Heart right ventricle (tissue), 16 donors: ENCODE measurements around the gene MS4A3. TPM values are rescaled to one million over a fixed set of nuclear protein-coding genes. Genes with fewer than 3 reads are reported as not detected.
"Not testable (repeated sequence)": the region's sequence is repeated elsewhere in the genome, so short reads cannot be mapped to it uniquely, and the experiment has no call there.

Experiments used
- ATAC-seq, 8 donors: fragments of 200-7000 bp; cut with Tn5 transposase; one replicate each; pipeline ENCODE4 v1.9.1; 2020; ENCODE audit warnings: mild to moderate bottlenecking in 8 of 8, moderate library complexity in 8 of 8, moderate number of reproducible peaks in 1 of 8
- DNase-seq, 2 donors: peaks; one replicate each; pipeline ENCODE4 v3.0.0-alpha.2; 2020
- H3K27ac ChIP-seq, 10 donors: fragments of 200-600 bp; sonication (generic) in 2 of 10; one replicate each; pipeline versions ENCODE4 v1.5.0 to v1.8.0; 2020 to 2022; ENCODE audit warnings: mild to moderate bottlenecking in 3 of 10
- H3K27me3 ChIP-seq, 7 donors: fragments of 200-600 bp; one replicate each; pipeline ENCODE4 v1.8.0; 2021 to 2022; ENCODE audit warnings: mild to moderate bottlenecking in 2 of 7
- H3K36me3 ChIP-seq, 9 donors: fragments of 200-600 bp; sonication (generic) in 1 of 9; one replicate each; pipeline versions ENCODE4 v1.5.0 to v1.8.0; 2020 to 2022; ENCODE audit warnings: mild to moderate bottlenecking in 2 of 9
- H3K4me1 ChIP-seq, 9 donors: fragments of 200-600 bp; sonication (generic) in 1 of 9; one replicate each; pipeline versions ENCODE4 v1.5.0 to v1.8.0; 2020 to 2022; ENCODE audit warnings: mild to moderate bottlenecking in 4 of 9
- H3K4me3 ChIP-seq, 10 donors: fragments of 200-600 bp; sonication (generic) in 2 of 10; one replicate each; pipeline versions ENCODE4 v1.5.0 to v1.8.0; 2020 to 2022; ENCODE audit warnings: mild to moderate bottlenecking in 7 of 10, moderate library complexity in 2 of 10
- H3K9me3 ChIP-seq, 11 donors: fragments of 200-600 bp in 10 of 11; sonication (generic) in 2 of 11; one replicate each; pipeline versions ENCODE4 v1.5.0 to v1.8.0; 2013 to 2022; ENCODE audit warnings: mild to moderate bottlenecking in 2 of 11, control low read depth in 1 of 11, moderate library complexity in 1 of 11
- WGBS, 2 donors: extraction: QIAGEN DNeasy Blood & Tissue Kit; methylation state at CpG; one replicate each; pipeline ENCODE4 v1.1.7; 2013; ENCODE audit warnings: inconsistent platforms in 1 of 2; 5-methylcytosine and 5-hydroxymethylcytosine counted together
- intact Hi-C, 10 donors: fragments of 100-400 bp; cut with DNase I; formaldehyde crosslinking; loops; one replicate each; pipeline versions ENCODE4 v1.11.1 to v1.14.2; 2022
- polyA plus RNA-seq, 2 donors: library from polyadenylated mRNA; stranded (reverse); fragments of 200-250 nt; gene quantifications; one replicate each; pipeline ENCODE4 v1.2.3, GENCODE V29; 2013
- total RNA-seq, 10 donors: library from RNA; stranded (reverse); fragmentation: NEBNext Ultra II Directional in 3 of 10; extraction: Animal tissue kit (Norgen Biotek cat#: 25700) in 3 of 10; gene quantifications; one replicate each; pipeline versions ENCODE4 v1.2.1 to v1.2.4, GENCODE V29; 2021 to 2023
- TF ChIP-seq, protein P1 (sequence below), 9 donors: fragments of 200-600 bp; sonication (generic) in 2 of 9; IDR thresholded peaks; one replicate each; pipeline versions ENCODE4 v1.5.0 to v1.8.0; 2021 to 2022; ENCODE audit warnings: antibody characterized with exemption in 9 of 9, mild to moderate bottlenecking in 5 of 9, moderate library complexity in 1 of 9
- donor health status: Arrhythmogenic right ventricular cardiomyopathy.
- donor health status: ischemic (EF 13 %, LVEDD 7.1; RV severe dilation, severe dysfunction).
- donor health status: healthy with polysubstance abuse.
- donor health status: DM: no; HTN: yes; CAD: no.
- donor health status: DM: no; HTN: no; CAD: no.
- donor health status: ischemic (EF 25% LVEDD 6.9; RV normal size, moderate dysfunction).
- donor health status: ischemic (EF 25% LVEDD 5.7; RV mildly dilated, moderate dysfunction).
- donor health status: healthy.
- donor health status: DM: yes; HTN: yes; CAD: no.
- donor health status: Ischemic cardiomyopathy.
- donor health status: ischemic (EF 35%, LVEDD 5.7; RV mildly dilated, moderate dysfunction).
- donor health status: nonischemic (EF 11% LVEDD 7.7; RV severe dilation, severe dysfunction).
- donor health status: DM: yes; HTN: yes; CAD: no.
- donor health status: PGD.
- donor health status: ischemic (EF 29% LVEDD 5.4; RV normal size, mild dysfunction).
- donor health status: nonischemic (EF 23%, LVEDD 6.1; RV moderate dilation, normal function).

Gene MS4A3
- total and polyA plus RNA-seq, 12 donors = 0.25 TPM; not detected in 11

DNA sequence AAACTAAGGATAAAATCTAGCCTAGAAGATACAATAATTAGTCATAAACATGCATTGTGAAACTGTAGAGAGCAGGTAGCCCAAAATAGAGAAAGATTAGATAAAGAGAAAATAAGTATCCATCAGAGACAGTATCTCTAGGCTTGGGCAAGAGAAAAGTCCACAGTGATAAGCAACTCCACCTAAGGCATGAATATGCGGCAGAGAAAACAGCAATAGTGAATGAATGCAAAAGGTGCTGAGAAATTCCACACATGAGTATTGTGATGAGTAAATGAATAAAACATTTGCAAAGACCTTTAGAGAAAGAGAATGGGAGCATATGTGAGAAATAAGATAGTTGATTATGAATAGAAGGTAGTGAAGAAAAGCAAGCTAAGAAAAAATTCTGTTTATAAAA is 40.7 kb downstream of the MS4A3 start:
- no peak overlapping the region for H3K27ac ChIP-seq
- H3K9me3 ChIP-seq = no peaks in the 10 kb centered on the region
- no peaks in the 10 kb centered on the region for H3K27me3 ChIP-seq
- H3K36me3 ChIP-seq = no peaks in the 10 kb centered on the region
- no peaks in the 10 kb centered on the region for H3K4me1 ChIP-seq
- intact Hi-C loops = no loop called here
- 84 to 93% methylated on average over 1 of the region's 1 CpG for WGBS, 2 donors
- DNase-seq (no peak), ATAC-seq (no peak)
- no peak overlapping the region for H3K4me3 ChIP-seq
- TF ChIP-seq, protein P1, sequence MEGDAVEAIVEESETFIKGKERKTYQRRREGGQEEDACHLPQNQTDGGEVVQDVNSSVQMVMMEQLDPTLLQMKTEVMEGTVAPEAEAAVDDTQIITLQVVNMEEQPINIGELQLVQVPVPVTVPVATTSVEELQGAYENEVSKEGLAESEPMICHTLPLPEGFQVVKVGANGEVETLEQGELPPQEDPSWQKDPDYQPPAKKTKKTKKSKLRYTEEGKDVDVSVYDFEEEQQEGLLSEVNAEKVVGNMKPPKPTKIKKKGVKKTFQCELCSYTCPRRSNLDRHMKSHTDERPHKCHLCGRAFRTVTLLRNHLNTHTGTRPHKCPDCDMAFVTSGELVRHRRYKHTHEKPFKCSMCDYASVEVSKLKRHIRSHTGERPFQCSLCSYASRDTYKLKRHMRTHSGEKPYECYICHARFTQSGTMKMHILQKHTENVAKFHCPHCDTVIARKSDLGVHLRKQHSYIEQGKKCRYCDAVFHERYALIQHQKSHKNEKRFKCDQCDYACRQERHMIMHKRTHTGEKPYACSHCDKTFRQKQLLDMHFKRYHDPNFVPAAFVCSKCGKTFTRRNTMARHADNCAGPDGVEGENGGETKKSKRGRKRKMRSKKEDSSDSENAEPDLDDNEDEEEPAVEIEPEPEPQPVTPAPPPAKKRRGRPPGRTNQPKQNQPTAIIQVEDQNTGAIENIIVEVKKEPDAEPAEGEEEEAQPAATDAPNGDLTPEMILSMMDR (IDR thresholded peaks at IDR 0.05) = no peak

DNA sequence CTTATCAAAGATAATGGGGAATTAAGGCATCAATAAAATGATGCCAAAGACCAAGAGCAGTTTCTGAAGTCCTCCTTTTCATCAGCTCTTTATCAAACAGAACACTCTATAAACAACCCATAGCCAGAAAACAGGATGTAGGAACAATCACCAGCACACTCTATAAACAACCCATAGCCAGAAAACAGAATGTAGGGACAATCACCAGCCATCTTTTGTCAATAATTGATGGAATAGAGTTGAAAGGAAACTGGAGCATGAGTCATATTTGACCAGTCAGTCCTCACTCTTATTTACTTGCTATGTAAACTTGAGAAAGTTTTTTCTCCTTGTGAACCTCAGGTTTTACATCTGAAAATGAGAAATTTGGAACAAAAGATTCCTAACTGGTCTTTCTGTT is 42.0 kb downstream of the MS4A3 start:
- DNase-seq (no peak), ATAC-seq (no peak)
- H3K4me1 ChIP-seq = no peaks in the 10 kb centered on the region
- TF ChIP-seq, protein P1 (IDR thresholded peaks at IDR 0.05) = no peak
- no peak overlapping the region for H3K27ac ChIP-seq
- intact Hi-C loops = no loop called here
- no peaks in the 10 kb centered on the region for H3K9me3 ChIP-seq
- no peak overlapping the region for H3K4me3 ChIP-seq
- no peaks in the 10 kb centered on the region for H3K27me3 ChIP-seq
- no peaks in the 10 kb centered on the region for H3K36me3 ChIP-seq

DNA sequence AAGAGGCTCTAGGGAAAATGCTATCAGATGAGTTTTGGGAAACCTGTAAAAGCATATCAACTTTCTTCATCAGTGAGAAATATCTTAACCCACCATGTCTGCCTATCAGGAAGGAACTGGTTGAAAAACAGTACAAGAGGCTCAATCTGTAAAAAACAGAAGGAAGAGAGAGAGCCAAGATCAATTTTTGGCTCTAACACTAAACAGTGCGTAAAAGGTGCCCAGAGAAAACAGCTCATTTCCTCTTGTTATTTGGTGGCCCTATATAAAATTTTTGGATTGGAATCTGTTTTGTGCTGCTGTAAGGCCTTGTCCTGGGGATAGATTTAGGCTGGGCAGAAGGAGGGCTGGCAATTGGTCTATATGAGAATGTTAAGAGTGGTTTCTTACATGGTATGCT is 44.1 kb downstream of the MS4A3 start:
- Histone ChIP-seq H3K4me3 (no peak overlapping the region), H3K36me3 (no peaks in the 10 kb centered on the region), H3K27me3 (no peaks in the 10 kb centered on the region), H3K27ac (no peak overlapping the region), H3K9me3 (no peaks in the 10 kb centered on the region), H3K4me1 (no peaks in the 10 kb centered on the region)
- no peak for ATAC-seq
- intact Hi-C loops = no loop called here
- 64 to 80% methylated on average over 1 of the region's 1 CpG for WGBS, 2 donors
- TF ChIP-seq, protein P1 (IDR thresholded peaks at IDR 0.05) = no peak
- no peak for DNase-seq

DNA sequence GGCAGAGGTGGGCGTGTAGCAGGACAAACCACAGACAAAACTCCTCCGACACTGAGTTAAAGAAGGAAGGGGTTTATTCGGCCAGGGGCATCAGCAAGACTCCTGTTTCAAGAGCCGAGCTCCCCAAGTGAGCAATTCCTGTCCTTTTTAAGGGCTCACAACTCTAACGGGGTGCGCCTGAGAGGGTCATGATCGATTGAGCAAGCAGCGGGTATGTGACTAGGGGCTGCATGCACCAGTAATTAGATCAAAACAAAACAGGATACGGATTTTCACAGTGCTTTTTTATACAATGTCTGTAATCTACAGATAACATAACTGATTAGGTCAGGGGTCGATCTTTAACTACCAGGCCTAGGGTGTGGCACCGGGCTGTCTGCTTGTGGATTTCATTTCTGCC is 44.9 kb downstream of the MS4A3 start:
- 85 to 93% methylated on average over 11 of the region's 11 CpGs for WGBS, 2 donors
- H3K36me3 ChIP-seq, H3K4me1 ChIP-seq, intact Hi-C loops, DNase-seq, ATAC-seq, H3K4me3 ChIP-seq, H3K27me3 ChIP-seq, H3K27ac ChIP-seq, H3K9me3 ChIP-seq: not testable (repeated sequence)

DNA sequence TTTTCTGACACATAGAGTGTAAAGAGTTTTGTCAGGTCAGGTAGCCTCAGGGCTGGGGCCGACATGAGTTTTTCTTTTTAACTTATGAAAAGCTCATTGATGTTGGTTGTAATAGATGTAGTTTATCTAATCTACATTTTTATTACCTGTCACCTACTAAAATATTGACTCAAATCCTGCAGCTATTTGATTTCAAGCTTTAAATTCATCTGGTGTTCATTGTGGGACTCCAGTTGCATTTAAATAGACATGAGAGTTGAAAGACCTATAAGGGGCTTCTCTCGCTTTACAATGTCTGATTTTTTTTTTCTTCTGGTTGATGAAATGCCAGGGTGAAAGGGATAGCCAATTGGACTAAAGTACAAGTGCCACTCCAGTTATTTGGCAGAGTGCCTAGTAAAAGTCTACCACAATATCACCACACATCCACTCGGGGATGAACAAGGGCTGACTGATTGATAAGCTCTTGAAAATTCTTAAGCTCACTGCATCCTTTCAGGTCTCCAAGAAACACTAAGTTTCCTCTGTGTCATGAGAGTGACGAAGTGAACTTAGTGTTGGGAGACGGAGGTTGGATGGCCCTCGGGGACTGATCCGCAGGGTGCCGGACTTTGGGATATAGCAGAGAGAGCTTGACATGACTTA is 48.1 kb downstream of the MS4A3 start:
- H3K4me1 ChIP-seq, H3K27me3 ChIP-seq, intact Hi-C loops, H3K9me3 ChIP-seq, H3K36me3 ChIP-seq, DNase-seq, H3K27ac ChIP-seq, H3K4me3 ChIP-seq, ATAC-seq: not testable (repeated sequence)
- WGBS, 2 donors = 45 to 60% methylated on average over 8 of the region's 8 CpGs

DNA sequence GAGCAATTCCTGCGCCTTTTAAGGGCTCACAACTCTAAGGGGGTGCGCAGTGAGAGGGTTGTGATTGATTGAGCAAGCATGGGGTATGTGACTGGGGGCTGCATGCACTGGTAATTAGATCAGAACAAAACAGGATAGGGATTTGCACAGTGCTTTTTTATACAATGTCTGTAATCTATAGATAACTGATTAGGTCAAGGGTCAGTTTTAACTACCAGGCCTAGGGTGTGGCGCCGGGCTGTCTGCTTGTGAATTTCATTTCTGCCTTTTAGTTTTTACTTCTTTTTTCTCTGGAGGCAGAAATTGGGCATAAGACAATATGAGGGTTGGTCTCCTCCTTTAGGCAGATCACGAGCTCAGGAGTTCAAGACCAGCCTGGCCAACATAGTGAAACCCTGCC is 52.2 kb downstream of the MS4A3 start:
- H3K27ac ChIP-seq, H3K4me3 ChIP-seq, H3K9me3 ChIP-seq, H3K27me3 ChIP-seq, H3K4me1 ChIP-seq, intact Hi-C loops, DNase-seq, ATAC-seq, H3K36me3 ChIP-seq: not testable (repeated sequence)
- 83 to 89% methylated on average over 5 of the region's 5 CpGs for WGBS, 2 donors
